HCT116 (cell line): ENCODE results near the gene DCHS2.

ENCODE experiments used
- POLR2A ChIP-seq: IDR thresholded peaks from 2 replicates; pipeline ENCODE4 v1.7.0; 2011; ENCODE audit warnings: borderline replicate concordance; ENCODE audit not compliant: insufficient read depth, insufficient read length; ENCODE audit errors: extremely low read depth
- TF ChIP-seq, protein P1 (sequence below), 3 experiments: fragments of 200-600 bp in 1 of 3; sonication (generic) in 1 of 3; IDR thresholded peaks in 2 of 3; conservative IDR thresholded peaks in 1 of 3; 2 replicates each; pipeline ENCODE4 v1.5.1; 2012 to 2017; ENCODE audit warnings: low read depth in 2 of 3, low read length in 2 of 3, antibody characterized with exemption in 1 of 3, borderline replicate concordance in 1 of 3, control low read depth in 1 of 3, mild to moderate bottlenecking in 1 of 3, mixed read lengths in 1 of 3, mixed run types in 1 of 3, moderate library complexity in 1 of 3; ENCODE audit not compliant: insufficient read depth in 1 of 3

DNA sequence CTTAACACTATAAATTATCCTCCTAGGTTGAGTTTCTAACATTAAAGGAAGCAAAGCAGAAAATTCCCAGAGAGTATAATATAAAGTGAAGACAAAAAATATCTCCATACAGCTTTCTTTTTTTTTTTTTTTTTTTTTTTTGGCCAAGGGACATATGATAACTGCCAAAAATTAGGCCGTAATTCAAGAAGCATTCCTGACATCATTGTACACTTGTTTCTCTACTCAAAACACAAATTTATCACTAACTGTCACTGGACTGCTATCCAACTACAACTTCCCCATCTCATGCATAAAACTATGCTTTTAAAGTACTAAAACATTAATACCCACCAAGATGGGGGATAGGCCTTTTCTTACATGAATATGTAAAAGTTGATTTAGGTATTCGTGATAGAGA is 77.2 kb downstream of the DCHS2 start:
- TF ChIP-seq POLR2A, result no peak
- TF ChIP-seq, protein P1, sequence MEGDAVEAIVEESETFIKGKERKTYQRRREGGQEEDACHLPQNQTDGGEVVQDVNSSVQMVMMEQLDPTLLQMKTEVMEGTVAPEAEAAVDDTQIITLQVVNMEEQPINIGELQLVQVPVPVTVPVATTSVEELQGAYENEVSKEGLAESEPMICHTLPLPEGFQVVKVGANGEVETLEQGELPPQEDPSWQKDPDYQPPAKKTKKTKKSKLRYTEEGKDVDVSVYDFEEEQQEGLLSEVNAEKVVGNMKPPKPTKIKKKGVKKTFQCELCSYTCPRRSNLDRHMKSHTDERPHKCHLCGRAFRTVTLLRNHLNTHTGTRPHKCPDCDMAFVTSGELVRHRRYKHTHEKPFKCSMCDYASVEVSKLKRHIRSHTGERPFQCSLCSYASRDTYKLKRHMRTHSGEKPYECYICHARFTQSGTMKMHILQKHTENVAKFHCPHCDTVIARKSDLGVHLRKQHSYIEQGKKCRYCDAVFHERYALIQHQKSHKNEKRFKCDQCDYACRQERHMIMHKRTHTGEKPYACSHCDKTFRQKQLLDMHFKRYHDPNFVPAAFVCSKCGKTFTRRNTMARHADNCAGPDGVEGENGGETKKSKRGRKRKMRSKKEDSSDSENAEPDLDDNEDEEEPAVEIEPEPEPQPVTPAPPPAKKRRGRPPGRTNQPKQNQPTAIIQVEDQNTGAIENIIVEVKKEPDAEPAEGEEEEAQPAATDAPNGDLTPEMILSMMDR (IDR thresholded peaks at IDR 0.05 in 2 of 3, conservative IDR thresholded peaks at IDR 0.05 in 1 of 3; ENCODE audit: borderline replicate concordance in 1 of 3, insufficient read depth in 1 of 3, low read depth in 2 of 3, low read length in 2 of 3), result no peak
